Amniotic stem cell (primary cell): ENCODE data around the gene SHISA9.

Experiments
- DNase-seq: peaks from one replicate; lab custom pipeline; 2025; lab: John Stamatoyannopoulos, UW

The SHISA9 gene

DNA sequence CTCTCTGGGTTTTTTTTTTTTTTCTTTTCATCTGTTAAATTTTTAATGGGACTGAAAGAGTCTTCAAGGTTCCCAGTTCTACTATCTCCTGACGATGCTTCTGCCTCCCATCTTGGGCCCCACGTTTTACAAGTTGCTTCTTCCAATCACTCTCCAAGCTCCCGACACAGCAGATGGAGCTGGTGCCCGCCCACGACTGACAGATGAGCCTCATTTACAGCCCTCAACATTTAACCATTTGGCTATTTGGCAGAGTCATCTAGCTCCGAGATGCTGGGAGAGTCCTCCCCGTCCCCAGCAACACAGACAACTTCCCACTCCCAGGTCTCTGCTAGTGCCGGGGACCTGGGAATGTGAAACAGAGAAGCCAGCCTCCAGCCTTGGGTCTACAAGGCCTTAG lies 276.9 kb downstream of the SHISA9 start:
- DNase-seq = no peak

DNA sequence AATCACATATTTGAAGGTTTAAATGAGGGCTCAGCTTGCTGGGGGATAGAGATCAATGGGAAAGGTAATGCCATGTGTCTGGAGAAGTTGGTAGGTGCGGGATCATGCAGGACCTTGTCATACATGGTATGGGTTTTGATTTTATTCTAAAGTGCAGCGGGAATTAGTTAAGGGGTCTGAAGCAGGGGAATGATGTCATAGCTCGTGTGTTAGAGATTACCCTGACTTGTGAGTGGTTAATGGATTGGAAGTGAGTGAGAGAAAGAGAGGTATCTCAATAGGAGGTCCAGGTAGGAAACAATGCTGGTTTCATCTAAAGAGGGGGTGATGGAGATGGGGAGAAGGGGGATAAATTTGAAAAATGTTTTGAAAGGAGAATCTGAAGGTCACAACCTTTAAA lies 280.0 kb downstream of the SHISA9 start:
- no peak for DNase-seq

DNA sequence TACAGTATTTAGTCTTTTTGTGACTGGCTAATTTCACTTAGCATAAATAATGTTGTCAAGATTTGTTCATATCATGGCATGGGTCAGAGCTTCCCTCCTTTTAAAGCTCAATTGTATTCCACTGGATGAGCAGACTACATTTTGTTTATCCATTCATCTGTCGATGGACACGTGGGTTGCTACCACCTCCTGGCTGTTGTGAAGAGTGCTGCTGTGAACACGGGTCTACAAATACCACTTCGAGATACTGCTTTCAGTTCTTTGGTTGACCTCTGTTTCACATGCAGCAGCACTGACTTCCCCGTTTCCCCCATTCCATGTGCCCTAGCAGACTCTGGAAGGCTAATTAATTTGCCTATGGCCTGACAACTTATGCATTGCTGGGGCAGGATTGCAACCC lies 285.4 kb downstream of the SHISA9 start:
- no peak for DNase-seq

DNA sequence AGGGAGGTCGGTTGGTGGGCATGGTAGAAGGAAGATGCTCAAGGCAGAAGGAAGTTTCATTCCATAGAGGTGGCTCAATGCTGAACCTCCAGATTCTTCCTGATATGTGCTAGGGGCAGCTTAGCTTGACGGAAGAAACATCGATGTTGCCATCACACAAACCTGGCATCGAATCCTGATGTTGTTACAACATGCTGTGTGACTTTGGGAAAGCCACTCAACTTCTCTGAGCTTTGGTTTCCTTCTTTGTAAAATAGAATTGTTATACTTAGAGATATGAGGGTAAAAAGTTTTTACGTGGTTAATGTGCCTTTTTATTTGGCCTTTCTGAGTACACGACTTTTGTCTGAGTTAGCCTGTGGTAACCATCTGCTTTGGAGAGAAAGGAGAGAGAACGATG lies 287.9 kb downstream of the SHISA9 start:
- no peak for DNase-seq

DNA sequence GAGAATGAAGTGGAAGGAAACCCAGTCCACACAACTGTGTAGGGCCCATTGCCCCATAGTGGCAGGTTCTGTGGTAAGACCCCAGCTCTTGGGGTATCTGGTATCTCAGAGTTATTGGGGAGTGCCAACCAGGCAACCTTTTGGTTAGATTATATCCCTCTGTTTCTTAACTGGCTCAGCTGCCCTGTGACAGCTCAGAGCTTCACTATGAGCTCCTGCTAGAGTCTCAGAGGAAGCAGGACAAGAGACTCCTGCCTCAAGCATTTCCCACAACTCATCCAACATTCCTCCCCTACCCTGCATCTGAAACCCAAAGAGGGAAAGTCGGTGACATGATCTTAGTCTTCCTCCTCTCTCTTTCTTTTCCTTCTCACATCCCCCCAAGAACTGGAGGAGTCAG lies 292.3 kb downstream of the SHISA9 start:
- no peak for DNase-seq

DNA sequence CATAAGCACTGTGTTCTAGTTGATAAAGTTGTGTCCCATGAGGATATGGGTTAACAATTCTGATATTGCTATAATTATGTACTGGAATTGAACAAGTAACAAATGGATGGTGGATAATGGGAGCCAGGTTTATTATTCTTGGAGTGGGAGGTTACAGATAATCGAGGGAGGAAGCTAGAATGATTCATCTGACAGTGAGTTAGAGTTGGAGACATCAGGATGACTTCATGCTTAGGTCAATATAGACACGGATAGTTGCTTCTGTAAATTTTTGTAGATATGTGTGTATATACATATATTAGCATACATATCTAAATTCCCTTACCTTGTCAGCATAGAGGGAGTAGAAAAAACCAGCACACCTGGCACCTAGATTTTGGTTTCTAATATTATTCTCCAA lies 293.4 kb downstream of the SHISA9 start:
- no peak for DNase-seq

DNA sequence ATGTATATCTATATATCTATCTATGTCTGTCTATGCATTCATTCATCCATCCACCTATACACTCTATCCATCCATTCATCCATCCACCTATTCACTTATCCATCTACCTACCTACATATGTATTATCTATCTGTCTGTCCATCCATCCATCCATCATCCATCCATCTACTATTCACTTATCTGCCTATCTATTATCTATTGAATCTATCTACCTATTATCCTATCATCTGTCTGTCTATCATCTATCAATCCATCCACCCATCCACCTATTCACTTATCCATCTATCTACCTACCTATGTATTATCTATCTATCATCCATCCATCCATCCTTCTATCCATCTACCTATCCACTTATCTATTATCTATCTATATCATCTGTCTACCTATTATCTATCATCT lies 302.3 kb downstream of the SHISA9 start:
- no peak for DNase-seq

DNA sequence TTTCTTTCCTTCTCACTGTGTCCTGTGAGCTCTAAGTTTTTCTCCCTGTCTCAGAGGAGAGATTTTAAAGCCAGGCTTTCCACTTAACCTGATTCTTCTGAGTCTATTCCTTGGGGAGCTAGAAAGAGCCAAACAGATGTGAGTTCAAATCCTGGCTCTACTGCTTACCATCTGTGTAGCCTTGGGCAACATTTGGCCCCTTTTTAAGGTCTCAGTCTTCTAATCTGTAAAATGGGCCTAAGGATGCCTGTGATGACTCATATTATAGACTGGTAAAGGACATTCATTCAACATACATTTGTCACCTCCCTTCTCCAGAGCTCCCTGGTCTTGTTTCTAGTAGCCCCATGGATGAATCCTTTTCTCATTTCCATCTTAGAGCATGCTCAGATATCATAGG lies 304.0 kb downstream of the SHISA9 start:
- no peak for DNase-seq

DNA sequence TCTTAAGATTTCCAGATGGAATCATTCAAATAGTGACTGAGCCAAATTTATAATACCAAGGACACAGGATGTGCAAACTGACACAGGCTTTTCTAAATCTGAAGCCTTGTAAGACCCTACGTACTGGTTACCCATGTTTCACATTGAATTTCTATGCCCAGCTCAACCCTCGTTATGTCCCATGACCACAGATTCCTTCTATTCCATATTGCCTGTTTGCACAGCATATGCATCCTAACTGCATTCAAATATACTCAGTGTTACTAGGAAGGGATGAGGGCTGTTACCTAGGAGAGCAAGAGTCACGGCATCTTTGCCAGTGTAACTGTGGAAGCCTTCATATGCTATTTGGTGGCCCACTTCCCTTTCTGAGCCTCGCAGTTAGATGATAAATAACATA lies 305.2 kb downstream of the SHISA9 start:
- no peak for DNase-seq

DNA sequence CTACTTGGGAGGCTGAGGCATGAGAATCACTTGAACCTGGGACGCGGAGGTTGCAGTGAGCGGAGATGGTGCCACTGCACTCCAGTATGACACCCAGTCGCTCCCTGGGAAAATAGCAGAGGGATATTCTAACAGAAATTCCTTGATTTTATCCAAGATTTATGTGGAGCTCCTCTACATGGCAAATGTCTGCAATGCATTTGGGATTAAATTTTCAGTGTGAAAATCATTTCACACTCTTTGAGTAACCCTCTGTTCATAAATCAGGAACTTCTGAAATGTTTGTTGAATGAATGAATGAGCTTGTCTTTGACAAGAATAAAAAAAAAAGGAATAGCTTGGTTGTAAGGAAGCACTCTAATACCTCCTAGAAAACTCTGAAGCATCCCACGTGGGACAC lies 305.8 kb downstream of the SHISA9 start:
- no peak for DNase-seq

DNA sequence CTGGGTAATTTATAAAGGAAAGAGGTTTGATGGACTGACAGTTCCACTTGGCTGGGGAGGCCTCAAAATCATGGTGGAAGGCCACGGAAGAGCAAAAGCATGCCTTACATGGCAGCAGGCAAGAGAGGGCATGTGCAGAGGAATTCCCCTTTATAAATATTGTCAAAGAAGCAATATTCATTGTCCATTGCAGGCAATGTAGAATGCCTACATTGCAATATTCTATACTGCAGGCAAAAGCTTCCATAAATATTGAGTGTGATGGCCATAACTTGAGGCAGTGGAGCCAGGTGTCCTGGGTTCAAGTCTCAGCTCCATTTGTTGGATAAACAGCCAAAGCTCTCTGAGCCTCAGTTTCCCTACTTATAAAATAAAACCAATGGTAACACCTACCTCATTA lies 322.3 kb downstream of the SHISA9 start:
- DNase-seq = no peak

DNA sequence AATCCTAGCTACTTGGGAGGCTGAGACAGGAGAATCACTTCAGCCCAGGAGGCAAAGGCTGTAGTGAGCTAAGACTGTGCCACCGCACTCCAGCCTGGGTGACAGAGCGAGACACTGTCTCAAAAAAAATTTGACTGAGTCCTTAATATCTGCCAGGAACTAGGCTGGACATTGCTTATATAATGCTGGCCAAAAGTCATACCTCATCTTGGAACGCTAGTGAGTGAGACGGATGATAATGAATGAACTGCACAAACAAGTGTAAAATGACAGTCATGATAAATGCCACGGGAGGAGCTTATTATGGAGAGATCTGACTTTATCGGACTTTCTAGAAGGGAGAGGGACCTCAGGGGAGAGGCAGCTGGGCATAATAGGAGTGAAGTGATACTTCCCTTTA lies 327.6 kb downstream of the SHISA9 start:
- no peak for DNase-seq

DNA sequence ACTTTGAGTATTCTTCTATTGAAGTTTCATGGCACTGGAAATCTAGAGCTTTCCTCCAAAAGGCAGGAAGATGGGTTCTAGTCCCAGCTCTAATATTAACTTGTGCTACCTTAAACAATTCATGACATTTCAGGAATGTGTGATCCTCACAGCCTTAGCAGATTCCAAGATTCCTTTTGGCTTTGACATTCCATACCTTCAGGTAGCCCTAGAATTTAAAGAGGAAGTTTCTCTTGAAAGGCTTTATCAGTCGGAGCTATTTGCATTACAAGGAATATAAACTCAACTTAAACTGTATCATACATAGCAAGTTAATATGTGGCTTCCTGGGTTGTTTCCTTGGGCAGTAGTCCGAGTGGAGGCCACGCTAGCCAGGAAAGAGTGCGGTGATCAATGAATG lies 330.0 kb downstream of the SHISA9 start:
- no peak for DNase-seq

DNA sequence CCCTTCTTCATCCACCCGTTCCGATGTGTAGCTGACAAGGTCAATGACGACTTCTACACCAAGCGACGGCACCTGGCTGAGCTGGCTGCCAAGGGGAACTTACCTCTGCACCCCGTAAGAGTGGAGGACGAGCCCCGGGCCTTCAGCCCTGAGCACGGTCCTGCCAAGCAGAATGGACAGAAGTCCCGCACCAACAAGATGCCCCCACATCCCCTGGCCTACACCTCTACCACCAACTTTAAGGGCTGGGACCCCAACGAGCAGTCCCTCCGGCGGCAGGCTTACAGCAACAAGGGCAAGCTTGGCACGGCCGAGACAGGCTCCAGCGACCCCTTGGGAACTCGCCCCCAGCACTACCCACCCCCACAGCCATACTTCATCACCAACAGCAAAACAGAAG lies 333.6 kb downstream of the SHISA9 start:
- no peak for DNase-seq

DNA sequence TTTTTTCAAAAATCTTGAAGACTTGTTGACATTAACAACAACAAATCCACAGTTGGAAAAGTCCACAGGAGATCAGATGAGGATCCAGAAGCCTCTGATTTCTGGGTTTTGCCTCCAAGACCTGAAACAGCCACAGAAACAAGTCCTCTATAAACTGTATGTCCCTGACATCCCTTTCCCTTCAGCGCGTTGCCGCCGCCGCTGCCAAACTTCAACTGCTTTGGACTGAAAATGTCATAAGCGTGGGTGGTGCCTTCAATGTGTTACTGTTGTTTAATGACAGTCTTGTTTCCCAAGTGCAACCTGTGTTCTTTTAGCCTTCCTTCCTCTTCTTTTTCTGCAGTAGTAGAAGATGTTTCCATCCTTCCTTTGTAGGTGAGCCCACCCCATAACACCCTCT lies 334.9 kb downstream of the SHISA9 start:
- DNase-seq = no peak

DNA sequence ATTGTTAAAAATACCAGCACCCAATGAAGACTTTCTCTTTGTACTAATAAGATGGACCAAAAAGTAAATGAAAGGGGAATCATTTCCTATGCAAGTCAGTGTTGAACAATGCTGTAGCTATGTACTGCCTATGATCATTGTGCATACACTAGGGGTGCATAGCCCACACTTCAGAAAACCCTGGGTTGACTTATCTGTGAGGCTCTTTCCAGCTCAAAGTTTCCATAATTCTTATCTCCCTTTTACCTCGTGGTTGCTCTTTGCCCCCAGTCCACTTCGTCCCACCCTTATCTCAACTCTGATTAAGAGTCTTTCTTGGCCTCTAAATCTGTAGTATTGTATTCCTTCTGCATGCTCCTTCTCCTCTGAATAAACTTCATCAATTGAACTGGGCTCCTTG lies 336.8 kb downstream of the SHISA9 start:
- no peak for DNase-seq

DNA sequence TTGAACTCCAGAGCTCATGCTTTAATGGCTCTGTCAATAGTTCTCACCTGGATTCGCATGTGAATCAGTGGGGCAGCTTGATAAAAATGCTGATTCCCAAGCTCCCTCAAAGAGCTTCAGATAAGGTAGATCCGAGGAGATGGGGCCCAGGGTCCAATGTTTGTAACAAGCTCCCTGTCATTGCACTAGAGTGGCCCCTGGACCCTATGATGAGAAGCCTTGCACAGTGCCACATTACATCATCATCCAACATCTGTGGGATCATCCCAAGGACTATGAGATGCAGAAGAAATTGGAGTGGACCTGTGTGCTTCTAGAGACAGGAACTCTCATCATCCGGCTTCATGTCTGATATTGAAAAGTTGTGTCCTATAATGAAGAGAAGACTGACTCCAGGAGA lies 340.8 kb downstream of the SHISA9 start:
- no peak for DNase-seq

DNA sequence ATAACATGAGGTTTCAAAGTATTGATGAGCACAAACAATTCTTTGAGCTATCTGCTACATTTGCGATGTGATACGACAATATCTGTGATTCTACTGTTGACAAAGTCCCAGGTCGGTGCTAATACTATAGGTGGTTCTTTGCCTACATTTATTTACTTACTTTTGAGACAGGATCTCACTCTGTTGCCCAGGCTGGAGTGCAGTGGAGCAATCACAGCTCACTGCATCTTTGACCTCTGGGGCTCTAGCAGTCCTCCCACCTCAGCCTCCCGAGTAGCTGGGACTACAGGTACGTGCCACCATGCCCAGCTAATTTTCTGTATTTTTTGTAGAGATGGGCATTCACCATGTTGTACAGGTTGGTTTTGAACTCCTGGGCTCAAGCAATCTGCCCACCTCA lies 343.4 kb downstream of the SHISA9 start:
- DNase-seq = no peak

DNA sequence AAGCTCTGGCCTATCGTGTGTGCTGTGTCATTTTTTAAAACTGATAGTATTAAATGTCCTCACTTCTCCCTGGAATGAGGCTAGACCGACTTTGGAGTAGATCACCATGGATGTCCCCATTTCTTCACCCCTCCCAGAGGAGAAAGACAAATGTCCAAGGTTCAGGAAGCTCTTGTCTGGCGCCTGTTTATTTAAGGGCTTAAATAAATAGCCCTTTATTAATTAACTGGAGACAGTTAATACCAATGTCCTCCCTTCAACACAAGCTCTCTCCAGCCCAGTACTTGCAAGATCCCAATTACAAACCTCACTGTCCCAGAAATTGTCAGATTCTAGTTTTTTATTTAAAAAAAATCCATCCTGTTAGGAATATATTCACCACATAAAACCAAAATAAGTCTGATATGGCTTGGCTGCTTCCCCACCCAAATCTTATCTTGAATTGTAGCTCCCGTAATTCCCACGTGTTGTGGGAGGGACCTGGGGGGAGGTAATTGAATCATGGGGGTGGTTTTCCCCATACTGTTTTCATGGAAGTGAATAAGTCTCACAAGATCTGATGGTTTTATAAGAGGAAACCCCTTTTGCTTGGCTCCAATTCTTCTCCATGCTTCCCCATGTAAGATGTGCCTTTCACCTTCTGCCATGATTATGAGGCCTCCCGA lies 344.4 kb downstream of the SHISA9 start:
- no peak for DNase-seq

DNA sequence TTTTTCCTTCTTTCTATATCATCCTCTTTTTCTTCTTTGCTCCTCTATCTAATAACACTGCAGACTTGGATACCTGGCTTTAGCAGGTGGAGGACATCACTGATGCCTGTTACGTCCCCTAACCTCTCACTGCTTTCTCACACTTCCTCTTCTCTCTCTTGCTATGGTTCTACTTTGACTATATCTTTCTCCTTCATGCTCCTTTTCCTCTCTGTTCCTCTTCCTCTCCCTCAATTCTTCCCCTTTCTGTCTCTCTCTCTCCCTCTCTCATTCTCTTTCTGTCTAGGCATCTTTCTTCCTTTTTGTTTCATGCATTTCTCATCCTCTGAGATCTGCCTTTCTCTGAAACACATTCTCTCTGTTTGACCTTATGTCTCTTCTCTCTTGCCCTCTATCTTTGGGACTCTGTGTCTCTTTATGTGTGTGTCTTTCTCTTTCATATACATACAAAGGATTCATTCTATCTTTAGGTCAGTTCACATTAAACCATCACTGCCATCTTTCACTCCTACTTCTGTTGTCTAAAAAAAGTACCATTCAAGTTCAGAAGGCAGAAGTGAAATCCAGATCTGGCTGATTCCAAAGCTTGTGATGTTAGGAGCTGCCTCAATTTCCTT lies 353.7 kb downstream of the SHISA9 start:
- DNase-seq = no peak

DNA sequence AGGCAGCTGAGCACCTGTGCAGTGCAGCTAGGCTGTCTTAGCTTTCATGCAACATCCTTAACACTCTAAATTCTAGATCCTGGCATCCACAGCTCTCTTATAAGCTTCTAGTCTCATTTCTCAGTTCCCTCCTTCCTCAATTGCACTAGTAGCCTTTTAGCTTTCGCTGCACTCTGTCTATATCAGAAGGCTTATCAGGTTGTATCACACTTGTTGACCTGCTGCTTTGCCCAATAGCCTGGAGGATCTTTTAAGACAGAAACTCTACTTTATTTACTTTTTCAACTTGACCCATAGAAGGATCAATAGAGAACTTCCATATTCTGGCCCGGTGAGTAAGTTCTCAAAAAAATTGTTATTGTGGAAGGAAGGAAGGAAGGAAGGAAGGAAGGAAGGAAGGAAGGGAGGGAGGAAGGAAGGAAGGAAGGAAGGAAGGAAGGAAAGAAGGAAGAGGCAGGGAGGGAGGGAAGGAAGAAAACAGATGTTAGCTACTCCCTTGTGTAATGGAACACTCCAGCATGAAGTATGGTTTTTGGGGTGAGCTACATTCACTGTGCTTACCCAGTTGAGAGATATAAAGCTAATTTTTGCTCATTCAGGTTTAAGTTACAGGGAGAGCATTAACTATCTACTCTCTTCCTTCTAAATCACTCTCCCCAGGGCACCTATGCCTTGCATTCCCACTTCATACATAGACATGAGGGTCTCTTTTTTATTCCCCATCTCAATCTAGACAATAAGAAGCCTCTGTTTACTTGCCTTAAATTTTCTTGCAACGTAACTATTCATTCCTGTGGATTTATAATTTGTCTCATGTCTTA lies 361.1 kb downstream of the SHISA9 start:
- no peak for DNase-seq

DNA sequence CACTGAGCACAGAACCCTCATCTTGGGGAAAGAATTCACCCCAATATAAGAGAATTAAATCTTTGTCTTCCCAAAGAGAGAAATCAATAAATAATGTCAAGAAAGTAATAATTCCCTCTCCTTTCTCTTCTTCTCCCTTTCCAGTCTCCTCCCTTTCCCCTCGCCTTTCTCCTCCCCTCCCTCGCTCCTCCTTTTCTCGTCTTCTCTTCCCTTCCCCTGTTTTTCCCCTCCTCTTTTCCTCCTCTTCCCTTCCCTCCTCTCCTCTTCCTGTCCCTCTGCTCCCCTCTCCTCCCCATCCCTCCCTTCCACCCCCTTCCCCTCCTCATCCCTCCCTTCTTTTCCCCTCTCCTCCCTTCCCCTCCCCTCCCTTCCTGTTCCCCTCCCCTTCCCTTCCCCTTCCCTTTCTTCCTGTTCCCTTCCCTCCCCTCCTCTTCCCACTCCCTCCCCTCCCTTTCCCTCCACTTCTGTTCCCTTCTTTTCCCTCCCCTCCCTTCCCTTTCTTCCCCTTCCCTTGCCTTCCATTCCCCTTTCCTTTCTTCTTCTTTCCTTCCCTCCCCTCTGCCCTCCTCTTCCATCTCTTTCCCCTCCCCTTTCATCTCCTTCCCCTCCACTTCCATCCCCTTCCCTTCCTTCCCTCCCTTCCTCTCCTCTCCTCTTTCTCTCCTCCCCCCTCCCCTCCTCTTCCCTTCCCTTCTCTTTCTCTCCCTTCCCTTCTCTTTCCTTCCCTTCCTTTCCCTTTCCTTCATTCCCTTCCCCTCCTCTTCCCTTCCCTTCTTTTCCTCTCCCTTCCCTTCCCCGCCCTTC lies 363.6 kb downstream of the SHISA9 start:
- DNase-seq = no peak

DNA sequence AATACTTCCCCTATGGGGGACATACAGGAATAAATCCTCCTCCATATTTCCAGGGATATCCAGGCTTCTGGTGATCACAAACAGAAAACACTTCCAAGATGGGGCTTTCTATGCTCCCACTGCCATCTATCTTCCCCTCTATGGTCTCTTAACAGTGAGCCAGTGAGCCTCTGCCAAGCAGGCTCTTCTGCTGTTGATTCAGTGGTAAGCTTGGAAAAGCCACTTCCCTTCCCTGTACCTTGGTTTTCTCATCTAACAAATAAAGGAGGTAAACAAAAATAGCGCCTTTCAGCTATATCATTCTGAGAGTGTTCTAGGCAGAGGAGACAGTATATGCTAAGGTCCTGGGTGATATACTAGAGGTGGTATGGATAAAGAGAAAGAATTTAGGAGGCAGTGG lies 368.0 kb downstream of the SHISA9 start:
- DNase-seq = no peak
